WTC11 (cell line): ENCODE measurements around the gene CPVL.

ENCODE experiments used
- CREB1 ChIP-seq: sonication (generic); formaldehyde crosslinking; IDR thresholded peaks from 2 replicates; pipeline ENCODE4 v1.8.0; 2023; ENCODE audit warnings: mild to moderate bottlenecking, missing genetic modification reagents
- CTCF ChIP-seq: fragments of 200-600 bp; IDR thresholded peaks from 2 replicates; pipeline ENCODE4 v1.8.0; 2022; ENCODE audit warnings: antibody characterized with exemption
- IRF1 ChIP-seq: sonication (generic); formaldehyde crosslinking; IDR thresholded peaks from 2 replicates; pipeline ENCODE4 v1.8.0; 2023; ENCODE audit warnings: missing genetic modification reagents
- NFE2L1 ChIP-seq: sonication (generic); formaldehyde crosslinking; IDR thresholded peaks from 2 replicates; pipeline ENCODE4 v1.8.1; 2023; ENCODE audit warnings: missing genetic modification reagents
- NR2C2 ChIP-seq: sonication (generic); formaldehyde crosslinking; IDR thresholded peaks from 2 replicates; pipeline ENCODE4 v1.8.0; 2022; ENCODE audit warnings: mild to moderate bottlenecking, missing genetic modification reagents
- PRDM15 ChIP-seq: sonication (generic); formaldehyde crosslinking; IDR thresholded peaks from 2 replicates; pipeline ENCODE4 v1.8.0; 2022; ENCODE audit warnings: missing genetic modification reagents
- SMAD3 ChIP-seq: sonication (generic); formaldehyde crosslinking; IDR thresholded peaks from 2 replicates; pipeline ENCODE4 v1.8.0; 2022; ENCODE audit warnings: missing genetic modification reagents, mild to moderate bottlenecking, borderline replicate concordance
- TEAD1 ChIP-seq: sonication (generic); formaldehyde crosslinking; IDR thresholded peaks from 2 replicates; pipeline ENCODE4 v1.8.0; 2022; ENCODE audit warnings: mild to moderate bottlenecking, missing genetic modification reagents
- TEAD4 ChIP-seq: sonication (generic); formaldehyde crosslinking; IDR thresholded peaks from 2 replicates; pipeline ENCODE4 v1.8.0; 2022; ENCODE audit warnings: mild to moderate bottlenecking, missing genetic modification reagents
- ZBTB43 ChIP-seq: sonication (generic); formaldehyde crosslinking; IDR thresholded peaks from 2 replicates; pipeline ENCODE4 v1.8.1; 2023; ENCODE audit warnings: mild to moderate bottlenecking, missing genetic modification reagents
- ZMAT4 ChIP-seq: fragments of 250-450 bp; sonication (Bioruptor Pico); IDR thresholded peaks from 2 replicates; pipeline ENCODE4 v1.9.0; 2021; ENCODE audit warnings: mild to moderate bottlenecking
- ZNF396 ChIP-seq: fragments of 250-450 bp; sonication (Bioruptor Pico); IDR thresholded peaks from 2 replicates; pipeline ENCODE4 v1.8.0; 2021; ENCODE audit warnings: mild to moderate bottlenecking, moderate library complexity, borderline replicate concordance
- ZSCAN18 ChIP-seq: fragments of 250-450 bp; sonication (Bioruptor Pico); IDR thresholded peaks from 2 replicates; pipeline ENCODE4 v2.1.2; 2022; ENCODE audit warnings: mild to moderate bottlenecking, moderate library complexity

DNA sequence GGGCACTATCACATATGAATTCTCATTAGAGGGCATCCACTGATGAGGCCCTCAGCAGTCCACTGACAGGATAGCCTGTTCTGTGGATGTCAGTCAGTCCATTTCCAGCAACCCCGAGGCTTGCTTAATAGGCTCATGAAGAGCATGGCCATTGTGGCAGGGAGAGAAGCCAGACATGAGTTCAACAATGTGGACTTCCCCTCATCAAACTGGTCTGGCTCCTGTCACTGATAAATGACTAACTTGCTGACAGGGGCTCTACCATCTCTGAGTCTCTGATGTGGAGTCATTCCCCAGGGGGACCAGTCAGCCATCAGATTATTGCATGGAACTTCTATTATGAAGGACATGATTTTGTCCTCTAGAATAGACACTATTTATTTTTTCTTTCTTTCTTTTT is 168.5 kb downstream of the CPVL start:
- TF ChIP-seq CTCF (no peak), IRF1 (CRISPR knock-in tag) (no peak), SMAD3 (no peak), TEAD4 (CRISPR knock-in tag) (no peak), ZSCAN18 (CRISPR knock-in tag) (no peak), TEAD1 (CRISPR knock-in tag) (no peak), ZBTB43 (CRISPR knock-in tag) (no peak), ZNF396 (CRISPR knock-in tag) (no peak), PRDM15 (CRISPR knock-in tag) (no peak), NR2C2 (CRISPR knock-in tag) (no peak), ZMAT4 (CRISPR knock-in tag) (no peak), NFE2L1 (CRISPR knock-in tag) (no peak), CREB1 (CRISPR knock-in tag) (no peak)
